ENCODE data around the gene BIRC3.

Gene BIRC3

GRCh38 chr11:102309621-102310541 lies 7.4 kb upstream of the BIRC3 start:
- Histone ChIP-seq H3K4me2 (no peak overlapping the region), H2AFZ (ENCODE audit: low read depth) (no peak overlapping the region), H3K79me2 (ENCODE audit: insufficient read depth, low read depth) (no peaks in the 10 kb centered on the region), H3K27me3 (ENCODE audit: insufficient read depth, low read depth) (no peaks in the 10 kb centered on the region), H3K9ac (no peak overlapping the region), H4K20me1 (ENCODE audit: insufficient read depth) (no peaks in the 10 kb centered on the region), H3K4me1 (ENCODE audit: low read depth, poor library complexity, severe bottlenecking) (peaks cover 59% of the 10 kb centered on the region), H3K4me3 (IDR thresholded peaks at IDR 0.05; ENCODE audit: insufficient read depth, low read depth, low read length) (no peak overlapping the region), H3K36me3 (ENCODE audit: insufficient read depth) (no peaks in the 10 kb centered on the region), H3K27ac (no peak overlapping the region)
- TF ChIP-seq CTCF (conservative IDR thresholded peaks at IDR 0.05; ENCODE audit: low read depth, low read length) = 0 out of 2 replicates have a peak, but pooled peaks have one; percentile 23

GRCh38 chr11:102312667-102313066 lies 4.6 kb upstream of the BIRC3 start:
- Histone ChIP-seq H4K20me1 (ENCODE audit: insufficient read depth) (no peaks in the 10 kb centered on the region), H3K27me3 (ENCODE audit: insufficient read depth, low read depth) (no peaks in the 10 kb centered on the region), H3K27ac (no peak overlapping the region), H3K79me2 (ENCODE audit: insufficient read depth, low read depth) (peaks cover under 1% of the 10 kb centered on the region), H2AFZ (ENCODE audit: low read depth) (no peak overlapping the region), H3K4me2 (peak overlapping the region; percentile 54), H3K4me3 (IDR thresholded peaks at IDR 0.05; ENCODE audit: insufficient read depth, low read depth, low read length) (no peak overlapping the region), H3K9ac (no peak overlapping the region), H3K36me3 (ENCODE audit: insufficient read depth) (no peaks in the 10 kb centered on the region), H3K4me1 (ENCODE audit: low read depth, poor library complexity, severe bottlenecking) (peaks cover 57% of the 10 kb centered on the region)
- TF ChIP-seq CTCF (conservative IDR thresholded peaks at IDR 0.05; ENCODE audit: low read depth, low read length) = no peak

- H3K9ac ChIP-seq = no peak overlapping the region
- H3K4me2 ChIP-seq = peak overlapping the region; percentile 54; the same call in 1 of the 2 replicates
- H3K36me3 ChIP-seq (ENCODE audit: insufficient read depth) = no peaks in the 10 kb centered on the region
- H3K4me3 ChIP-seq (IDR thresholded peaks at IDR 0.05; ENCODE audit: insufficient read depth, low read depth, low read length) = no peak overlapping the region
- H3K27me3 ChIP-seq (ENCODE audit: insufficient read depth, low read depth) = no peaks in the 10 kb centered on the region
- peaks cover 51% of the 10 kb centered on the region for H3K4me1 ChIP-seq (ENCODE audit: low read depth, poor library complexity, severe bottlenecking)
- no peak for TF ChIP-seq CTCF (conservative IDR thresholded peaks at IDR 0.05; ENCODE audit: low read depth, low read length)
- peaks cover 8% of the 10 kb centered on the region for H3K79me2 ChIP-seq (ENCODE audit: insufficient read depth, low read depth)
- H2AFZ ChIP-seq (ENCODE audit: low read depth) = no peak overlapping the region
- H4K20me1 ChIP-seq (ENCODE audit: insufficient read depth) = no peaks in the 10 kb centered on the region
- H3K27ac ChIP-seq = no peak overlapping the region
These were observed 3.9 kb upstream of the BIRC3 start for GRCh38 chr11:102313238-102313940.

GRCh38 chr11:102314784-102315183 lies 2.5 kb upstream of the BIRC3 start:
- Histone ChIP-seq H3K9ac (no peak overlapping the region), H3K27ac (peak overlapping the region; percentile 100; the same call in 1 of the 2 replicates), H3K4me3 (IDR thresholded peaks at IDR 0.05; ENCODE audit: insufficient read depth, low read depth, low read length) (no peak overlapping the region)

More at GRCh38 chr11:102314784-102315183, 2.5 kb upstream of the BIRC3 start:
- Histone ChIP-seq H3K4me1 (ENCODE audit: low read depth, poor library complexity, severe bottlenecking) (peaks cover 51% of the 10 kb centered on the region), H3K36me3 (ENCODE audit: insufficient read depth) (no peaks in the 10 kb centered on the region), H3K79me2 (ENCODE audit: insufficient read depth, low read depth) (peaks cover 22% of the 10 kb centered on the region), H3K4me2 (peak overlapping the region; percentile 68; the same call in 1 of the 2 replicates), H2AFZ (ENCODE audit: low read depth) (no peak overlapping the region), H4K20me1 (ENCODE audit: insufficient read depth) (no peaks in the 10 kb centered on the region), H3K27me3 (ENCODE audit: insufficient read depth, low read depth) (no peaks in the 10 kb centered on the region)
- no peak for TF ChIP-seq CTCF (conservative IDR thresholded peaks at IDR 0.05; ENCODE audit: low read depth, low read length)

Measured in KMS-11 (cell line).